GM11168 (cell line): ENCODE data around the gene TSPAN12.

Experiments used
- in situ Hi-C: fragments of 300-500 bp; cut with MboI; formaldehyde crosslinking; loops from one replicate; pipeline ENCODE4 v1.12.0; 2022; ENCODE audit warnings: low sequenced_read_pairs; ENCODE audit not compliant: unreplicated experiment

Gene TSPAN12

DNA sequence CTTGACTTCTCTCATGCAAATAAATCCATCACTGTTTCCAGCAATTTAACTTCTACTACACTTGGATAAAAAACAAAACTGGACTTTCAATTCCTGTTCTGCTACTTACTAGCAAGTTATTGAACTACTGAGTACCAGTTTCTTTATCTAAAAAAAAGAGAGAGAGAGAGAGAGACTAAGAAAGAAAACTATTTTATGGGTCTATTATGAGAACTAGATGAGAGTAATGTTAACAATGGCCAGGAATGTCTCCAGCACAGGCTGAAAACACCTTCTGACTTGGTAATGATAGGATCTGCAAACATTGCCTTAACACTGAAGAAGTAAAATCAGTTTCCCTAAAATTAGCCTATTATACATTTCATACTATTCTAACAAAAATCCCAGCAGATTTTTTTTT, 5.2 kb downstream of the TSPAN12 start:
- in situ Hi-C loops: no loop called here

DNA sequence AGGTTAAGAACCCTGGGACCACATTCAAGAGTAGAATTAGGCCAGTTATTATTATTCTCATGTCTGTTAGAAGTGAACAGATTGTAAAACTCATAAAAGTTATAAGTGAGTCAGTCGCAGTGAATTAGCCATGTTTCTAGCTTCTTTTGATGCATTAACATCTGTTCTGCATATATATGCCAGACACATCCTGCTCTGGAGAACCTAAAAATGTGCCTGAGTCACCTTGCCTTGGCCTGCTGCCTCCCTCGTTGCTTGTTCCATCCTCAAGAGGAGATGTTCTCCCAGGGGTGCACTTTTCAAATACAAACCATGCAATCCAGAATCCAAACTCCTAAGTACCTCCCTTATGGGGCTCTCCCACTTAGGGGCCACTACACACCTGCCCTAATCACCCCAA, 14.8 kb downstream of the TSPAN12 start:
- in situ Hi-C loops: no loop called here

DNA sequence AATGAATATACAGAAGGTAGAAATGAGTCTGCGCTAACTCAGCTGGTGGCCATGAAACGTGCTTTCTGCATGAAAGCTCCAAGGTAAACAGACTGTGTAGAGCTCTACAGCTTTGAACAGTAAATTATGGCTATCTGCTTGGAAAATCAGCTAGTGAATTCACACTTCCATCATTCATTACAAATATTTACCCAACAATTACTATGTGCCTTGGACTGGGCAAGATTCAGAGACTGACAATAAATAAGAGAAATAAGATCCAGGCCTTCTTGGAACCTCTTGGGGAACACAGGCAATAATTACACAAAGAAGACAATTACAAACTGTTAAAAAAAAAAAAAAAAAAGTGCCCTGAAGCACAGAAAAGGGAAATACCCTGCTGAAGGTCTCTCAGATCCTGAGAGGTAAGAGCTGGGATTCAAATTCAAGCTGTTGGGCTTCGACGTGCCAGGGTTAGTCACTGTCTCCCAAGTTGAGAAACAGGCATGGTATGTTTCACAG, 15.8 kb downstream of the TSPAN12 start:
- in situ Hi-C loops: no loop called here

GRCh38 chr7:120841608-120842007, 16.3 kb downstream of the TSPAN12 start:
- in situ Hi-C loops: no loop called here

- in situ Hi-C loops: no loop called here
Measured at GRCh38 chr7:120838281-120838682, 19.7 kb downstream of the TSPAN12 start.

DNA sequence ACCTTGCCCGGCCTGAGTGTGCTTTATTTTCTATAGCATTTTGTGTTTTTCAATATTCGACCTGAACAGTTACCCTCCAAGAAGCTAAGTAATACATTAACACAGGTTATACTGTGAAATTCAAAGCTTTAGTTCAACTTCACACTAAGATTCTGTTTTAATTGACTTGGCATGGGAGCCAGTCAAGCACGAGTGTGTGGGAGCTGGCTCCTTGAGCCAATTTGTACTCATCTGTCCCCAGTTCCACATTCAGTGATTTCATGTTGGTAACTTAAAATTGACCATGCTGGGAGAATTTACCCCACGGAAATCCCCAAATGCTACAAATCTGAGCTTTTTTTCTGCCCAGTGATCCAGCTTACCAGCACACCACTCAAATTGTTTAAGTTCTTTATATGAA, 20.3 kb downstream of the TSPAN12 start:
- in situ Hi-C loops: no loop called here

DNA sequence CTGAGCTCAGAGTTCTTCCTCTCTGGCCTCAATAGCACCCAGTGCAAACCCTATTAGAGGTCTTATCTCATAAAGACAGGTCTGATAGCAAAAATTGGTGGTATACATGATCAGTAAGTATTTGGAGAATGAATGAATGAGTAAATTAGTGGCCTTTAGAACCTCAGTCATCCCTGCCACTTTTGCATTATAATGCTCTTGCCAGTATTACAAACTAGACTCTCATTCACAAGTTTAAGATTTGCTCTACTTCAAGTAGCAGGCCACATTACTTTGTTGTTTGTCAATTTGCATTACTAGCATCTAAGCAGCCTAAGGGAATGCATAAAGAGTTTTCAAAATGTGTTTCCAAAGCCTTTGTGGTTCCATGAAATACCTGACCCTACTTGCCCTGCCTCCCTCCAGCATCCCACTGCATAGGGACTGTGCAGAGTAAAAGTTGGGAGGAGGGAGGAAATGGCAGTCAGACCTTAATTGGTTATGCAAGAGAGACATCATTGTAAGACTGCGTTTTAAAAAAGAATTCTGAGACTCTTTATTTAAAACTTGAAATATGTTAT, 21.3 kb downstream of the TSPAN12 start:
- in situ Hi-C loops: no loop called here

GRCh38 chr7:120834726-120835125, 23.2 kb downstream of the TSPAN12 start:
- in situ Hi-C loops: no loop called here

DNA sequence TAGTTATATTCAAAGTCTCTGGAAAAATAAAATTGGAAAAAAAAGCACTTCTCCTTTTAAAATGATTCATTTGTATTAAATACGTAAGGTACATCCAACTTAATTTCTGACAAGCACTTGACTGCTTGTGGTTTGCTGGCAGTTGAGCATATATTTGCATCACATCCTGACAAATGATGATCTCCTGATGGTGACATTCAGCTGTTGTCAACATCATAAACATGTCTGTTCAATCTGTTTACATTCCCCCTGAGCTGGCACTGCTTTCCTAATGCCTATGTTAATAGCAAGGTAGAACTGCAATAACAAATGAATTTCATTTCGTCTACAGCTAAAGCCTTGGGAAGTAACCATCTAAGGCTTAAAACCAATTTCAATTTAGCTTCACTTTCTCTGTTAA, 24.4 kb downstream of the TSPAN12 start:
- in situ Hi-C loops: no loop called here

GRCh38 chr7:120832803-120833202, 25.1 kb downstream of the TSPAN12 start:
- in situ Hi-C loops: no loop called here

DNA sequence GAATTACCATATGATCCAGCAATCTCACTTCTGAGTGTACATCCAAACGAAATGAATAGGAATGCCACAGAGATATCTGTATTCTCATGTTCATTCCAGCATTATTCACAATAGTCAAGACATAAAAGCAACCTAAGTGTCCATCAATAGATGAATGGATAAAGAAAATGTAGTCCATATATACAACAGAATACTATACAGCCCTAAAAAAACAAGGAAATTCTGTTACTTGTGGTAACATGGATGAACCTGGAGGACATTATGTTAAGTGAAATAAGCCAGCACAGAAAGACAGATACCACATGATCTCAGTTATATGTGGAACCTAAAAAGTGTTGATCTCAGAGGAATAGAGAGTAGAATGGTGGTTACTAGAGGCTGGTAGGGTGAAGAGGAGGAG, 26.7 kb downstream of the TSPAN12 start:
- in situ Hi-C loops: no loop called here

- in situ Hi-C loops: no loop called here
Measured at GRCh38 chr7:120829487-120829886, 28.5 kb downstream of the TSPAN12 start.

- in situ Hi-C loops: no loop called here
Measured at GRCh38 chr7:120828528-120828927, 29.4 kb downstream of the TSPAN12 start.

- in situ Hi-C loops: no loop called here
Measured at GRCh38 chr7:120827371-120828118, 30.4 kb downstream of the TSPAN12 start.

DNA sequence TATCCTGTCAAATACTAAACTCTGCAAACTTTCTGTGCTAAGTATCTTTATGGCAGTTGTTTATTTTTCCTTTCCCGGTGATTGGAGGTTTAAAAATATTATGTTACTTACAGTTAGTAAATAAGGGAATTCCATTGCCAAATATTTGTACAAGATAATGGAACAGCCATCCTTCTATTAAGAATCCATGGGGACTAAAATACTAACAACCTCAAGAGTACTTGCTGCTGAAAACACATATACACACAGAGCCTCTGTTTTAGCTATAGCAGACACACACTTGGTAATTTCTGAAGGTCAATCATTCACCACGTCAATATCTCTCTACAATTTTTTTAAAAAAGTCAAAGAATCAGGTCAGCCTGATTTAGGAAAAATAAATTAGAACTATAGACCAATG, 32.4 kb downstream of the TSPAN12 start:
- in situ Hi-C loops: no loop called here

DNA sequence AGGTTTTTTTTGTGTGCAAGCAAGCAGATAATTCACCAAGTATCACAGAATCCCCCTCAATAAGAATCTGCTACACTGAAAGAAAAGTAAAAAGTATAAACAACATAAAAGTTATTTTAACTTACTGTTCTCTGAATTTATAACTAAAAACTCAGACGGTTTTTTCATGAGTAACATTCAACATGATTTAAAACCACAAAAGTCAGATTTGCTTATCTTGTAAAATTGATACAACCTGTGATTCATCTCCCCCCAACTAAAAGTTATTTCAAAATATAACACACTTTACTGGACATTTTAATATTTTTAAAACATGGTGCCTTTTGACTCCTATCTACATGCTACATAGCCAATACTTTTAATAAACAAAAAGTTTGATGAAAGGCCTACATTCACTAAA, 32.8 kb downstream of the TSPAN12 start:
- in situ Hi-C loops: no loop called here

DNA sequence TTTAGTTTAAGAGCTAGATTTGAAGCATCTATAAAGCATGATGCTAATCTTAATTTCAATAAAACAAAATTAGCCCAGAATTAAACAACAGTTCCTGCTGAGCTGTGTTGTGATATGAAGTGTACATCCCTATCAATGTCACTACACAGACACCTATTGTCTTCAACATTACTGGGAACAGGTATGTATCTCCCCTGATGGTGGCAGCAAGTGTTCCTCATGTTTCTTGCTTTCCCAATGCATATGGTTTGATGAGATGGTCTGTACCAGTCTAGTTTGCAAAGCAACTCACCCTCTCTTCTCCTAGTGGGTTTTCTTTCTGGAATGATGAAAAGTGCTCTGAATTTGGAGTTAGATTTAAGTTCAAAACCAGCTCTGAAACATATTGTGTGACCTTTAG, 38.1 kb downstream of the TSPAN12 start:
- in situ Hi-C loops: no loop called here

- in situ Hi-C loops: no loop called here
Measured at GRCh38 chr7:120817851-120818250, 40.1 kb downstream of the TSPAN12 start.

DNA sequence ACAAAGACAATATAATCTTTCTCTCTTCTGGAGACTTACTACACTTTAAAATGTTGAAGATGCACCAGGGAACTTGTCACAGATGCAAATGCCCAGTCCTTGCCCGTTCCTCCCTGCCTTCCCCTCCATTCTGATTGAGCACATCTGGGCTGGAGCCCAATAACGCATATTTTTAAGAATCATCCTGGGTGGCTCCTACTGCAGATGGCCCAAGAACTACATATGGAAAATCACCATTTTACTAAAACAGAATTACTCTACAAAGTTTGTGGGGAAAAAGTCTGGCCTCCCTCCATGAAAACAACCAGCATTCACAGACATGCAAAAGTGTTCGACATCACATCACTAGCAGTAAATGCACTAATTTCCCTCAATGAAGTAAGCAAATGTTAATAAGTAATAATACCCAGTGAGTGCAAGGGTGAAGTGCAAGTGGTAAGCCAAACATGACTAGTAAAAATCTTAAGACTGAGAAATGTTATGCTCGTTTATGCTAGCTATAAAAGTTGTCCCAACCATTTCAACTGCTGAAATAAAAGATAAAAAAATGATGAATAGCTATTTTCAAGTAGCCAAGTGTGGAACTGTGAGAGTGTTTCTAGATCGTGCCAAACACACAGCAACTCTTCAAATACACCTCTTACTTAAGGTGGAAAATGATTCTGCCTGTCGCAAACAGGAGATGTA, 43.5 kb downstream of the TSPAN12 start:
- in situ Hi-C loops: loop anchor here (5.0 kb wide), 1 partner anchor 113 kb away; no protein-coding TSS in a partner anchor

- in situ Hi-C loops: loop anchor here (5.0 kb wide), 1 partner anchor 114 kb away; no protein-coding TSS in a partner anchor
Measured at GRCh38 chr7:120813546-120814252, 44.2 kb downstream of the TSPAN12 start.

GRCh38 chr7:120813089-120813488, 44.9 kb downstream of the TSPAN12 start:
- in situ Hi-C loops: loop anchor here (5.0 kb wide), 1 partner anchor 114 kb away; no protein-coding TSS in a partner anchor
